Measurements from ENCODE around the gene HSPA1L. TPM values are rescaled to one million over a fixed set of nuclear protein-coding genes. Genes with fewer than 3 reads are reported as not detected.
"Not testable (repeated sequence)": the region's sequence is repeated elsewhere in the genome, so short reads cannot be mapped to it uniquely, and the experiment has no call there.

The HSPA1L gene
- total and polyA plus RNA-seq, 4 donors: 0.27 to 0.79 (median 0.47) TPM

DNA sequence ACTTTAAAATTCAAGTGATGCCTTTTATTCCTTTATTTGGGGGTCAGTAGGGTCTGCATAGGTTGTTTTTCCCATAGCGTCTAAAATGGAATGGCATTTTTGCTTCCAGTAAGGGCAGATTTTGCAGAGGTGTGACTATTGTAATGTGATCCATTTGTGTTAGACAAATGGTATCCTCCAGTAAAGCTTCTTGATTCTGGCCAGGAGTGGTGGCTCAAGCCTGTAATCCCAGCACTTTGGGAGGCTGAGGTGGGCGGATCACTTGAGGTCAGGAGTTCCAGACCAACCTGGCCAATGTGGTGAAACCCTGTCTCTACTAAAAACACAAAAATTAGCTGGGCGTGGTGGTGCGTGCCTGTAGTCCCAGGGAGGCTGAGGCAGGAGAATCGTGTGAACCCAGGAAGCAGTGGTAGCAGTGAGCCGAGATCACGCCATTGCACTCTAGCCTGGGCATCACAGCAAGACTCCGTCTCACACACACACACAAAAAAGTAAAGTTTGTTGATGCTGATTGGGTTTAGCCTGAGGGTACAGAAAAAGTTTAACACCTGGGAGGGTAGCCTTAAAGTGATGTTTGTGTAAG, 2.9 kb upstream of the HSPA1L start:
- TF ChIP-seq JUND (IDR thresholded peaks at IDR 0.05) (peak in 1 of 2 donors; percentile 4), RXRA (IDR thresholded peaks at IDR 0.05) (peak in 1 of 2 donors; percentile 36)
- peak overlapping the region; percentile 76 to 86 for H3K27ac ChIP-seq (ENCODE audit: low read depth in 1 of 2, low read length in 2 of 2)
- 21% methylated on average over 8 of the region's 8 CpGs for WGBS
- not testable (repeated sequence) for H3K27me3 ChIP-seq (ENCODE audit: control insufficient read depth in 4 of 4, insufficient read depth in 4 of 4, low read length in 3 of 4); H3K9me3 ChIP-seq (ENCODE audit: control insufficient read depth in 4 of 4, low read length in 3 of 4); DNase-seq (ENCODE audit: low spot score); H3K36me3 ChIP-seq (ENCODE audit: control insufficient read depth in 4 of 4, insufficient read depth in 3 of 4, low read depth in 1 of 4, low read length in 3 of 4)
- H3K4me3 ChIP-seq (ENCODE audit: low read depth in 1 of 3, low read length in 3 of 3): peak overlapping the region; percentile 27 to 69 (median 59)
- H3K4me1 ChIP-seq (ENCODE audit: control insufficient read depth in 4 of 4, insufficient read depth in 4 of 4, low read length in 3 of 4): peaks cover 13 to 29% (median 16%) of the 10 kb centered on the region in 4 donors
- peak overlapping the region; percentile 34 to 89 for H3K9ac ChIP-seq (ENCODE audit: low read depth in 1 of 2, low read length in 2 of 2)

DNA sequence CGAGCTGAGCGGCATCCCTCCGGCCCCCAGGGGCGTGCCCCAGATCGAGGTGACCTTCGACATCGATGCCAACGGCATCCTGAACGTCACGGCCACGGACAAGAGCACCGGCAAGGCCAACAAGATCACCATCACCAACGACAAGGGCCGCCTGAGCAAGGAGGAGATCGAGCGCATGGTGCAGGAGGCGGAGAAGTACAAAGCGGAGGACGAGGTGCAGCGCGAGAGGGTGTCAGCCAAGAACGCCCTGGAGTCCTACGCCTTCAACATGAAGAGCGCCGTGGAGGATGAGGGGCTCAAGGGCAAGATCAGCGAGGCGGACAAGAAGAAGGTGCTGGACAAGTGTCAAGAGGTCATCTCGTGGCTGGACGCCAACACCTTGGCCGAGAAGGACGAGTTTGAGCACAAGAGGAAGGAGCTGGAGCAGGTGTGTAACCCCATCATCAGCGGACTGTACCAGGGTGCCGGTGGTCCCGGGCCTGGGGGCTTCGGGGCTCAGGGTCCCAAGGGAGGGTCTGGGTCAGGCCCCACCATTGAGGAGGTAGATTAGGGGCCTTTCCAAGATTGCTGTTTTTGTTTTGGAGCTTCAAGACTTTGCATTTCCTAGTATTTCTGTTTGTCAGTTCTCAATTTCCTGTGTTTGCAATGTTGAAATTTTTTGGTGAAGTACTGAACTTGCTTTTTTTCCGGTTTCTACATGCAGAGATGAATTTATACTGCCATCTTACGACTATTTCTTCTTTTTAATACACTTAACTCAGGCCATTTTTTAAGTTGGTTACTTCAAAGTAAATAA, 2.2 kb upstream of the HSPA1L start:
- Histone ChIP-seq H3K4me3 (ENCODE audit: low read depth in 1 of 3, low read length in 3 of 3) (peak overlapping the region; percentile 27 to 69 (median 59)), H3K4me1 (ENCODE audit: control insufficient read depth in 4 of 4, insufficient read depth in 4 of 4, low read length in 3 of 4) (peaks cover 13 to 29% (median 14%) of the 10 kb centered on the region in 4 donors), H3K27ac (ENCODE audit: low read depth in 1 of 2, low read length in 2 of 2) (peak overlapping the region; percentile 76 to 86), H3K9ac (ENCODE audit: low read depth in 1 of 2, low read length in 2 of 2) (peak overlapping the region; percentile 34 to 89)
- H3K9me3 ChIP-seq (ENCODE audit: control insufficient read depth in 4 of 4, low read length in 3 of 4); H3K36me3 ChIP-seq (ENCODE audit: control insufficient read depth in 4 of 4, insufficient read depth in 3 of 4, low read depth in 1 of 4, low read length in 3 of 4); DNase-seq (ENCODE audit: low spot score); H3K27me3 ChIP-seq (ENCODE audit: control insufficient read depth in 4 of 4, insufficient read depth in 4 of 4, low read length in 3 of 4): not testable (repeated sequence)
- WGBS: 15% methylated on average over 15 of the region's 37 CpGs
- TF ChIP-seq RAD21 (IDR thresholded peaks at IDR 0.05): peak; percentile 29 to 59
- TF ChIP-seq REST (IDR thresholded peaks at IDR 0.05): peak; percentile 27
- TF ChIP-seq YY1 (IDR thresholded peaks at IDR 0.05): peak; percentile 49
- peak in 1 of 2 donors; percentile 8 for TF ChIP-seq JUND (IDR thresholded peaks at IDR 0.05)

DNA sequence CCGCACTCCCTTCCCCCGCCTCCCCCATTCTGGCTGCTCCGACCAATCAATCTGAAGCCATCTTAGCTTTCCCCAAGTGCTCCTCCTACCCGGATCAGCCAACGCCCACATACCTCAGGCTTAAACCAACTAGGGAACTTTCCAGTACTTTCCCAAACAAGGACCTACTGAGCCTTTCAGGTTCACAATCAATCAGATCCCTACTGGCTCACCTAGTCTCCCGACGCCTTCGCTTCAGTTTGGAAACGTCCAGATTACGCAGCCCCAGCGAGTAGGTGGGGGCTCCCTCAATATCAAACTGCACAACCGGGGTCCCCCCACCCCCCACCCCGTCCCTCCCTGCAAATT, 432 bp downstream of the HSPA1L start:
- peak; percentile 84 for DNase-seq (ENCODE audit: low spot score)
- no peaks in the 10 kb centered on the region for H3K9me3 ChIP-seq (ENCODE audit: control insufficient read depth in 4 of 4, low read length in 3 of 4)
- H3K9ac ChIP-seq (ENCODE audit: low read depth in 1 of 2, low read length in 2 of 2): peak overlapping the region; percentile 64 to 94
- WGBS: under 1% methylated on average over 13 of the region's 13 CpGs
- peak overlapping the region; percentile 33 to 49 (median 49) for H3K4me3 ChIP-seq (ENCODE audit: low read depth in 1 of 3, low read length in 3 of 3)
- peaks cover under 1 to 15% (median 8%) of the 10 kb centered on the region in 4 donors for H3K4me1 ChIP-seq (ENCODE audit: control insufficient read depth in 4 of 4, insufficient read depth in 4 of 4, low read length in 3 of 4)
- no peaks in the 10 kb centered on the region for H3K36me3 ChIP-seq (ENCODE audit: control insufficient read depth in 4 of 4, insufficient read depth in 3 of 4, low read depth in 1 of 4, low read length in 3 of 4)
- H3K27me3 ChIP-seq (ENCODE audit: control insufficient read depth in 4 of 4, insufficient read depth in 4 of 4, low read length in 3 of 4): no peaks in the 10 kb centered on the region
- peak overlapping the region; percentile 93 to 100 for H3K27ac ChIP-seq (ENCODE audit: low read depth in 1 of 2, low read length in 2 of 2)
- no peak for TF ChIP-seq NR2F2 (IDR thresholded peaks at IDR 0.05)
- peak; percentile 48 for TF ChIP-seq FOXA1 (IDR thresholded peaks at IDR 0.05)
- TF ChIP-seq GABPA (IDR thresholded peaks at IDR 0.05 in 1 of 2, conservative IDR thresholded peaks at IDR 0.05 in 1 of 2): peak in 1 of 2 donors; percentile 38
- peak; percentile 84 for TF ChIP-seq YY1 (IDR thresholded peaks at IDR 0.05)
- TF ChIP-seq ZBTB33 (IDR thresholded peaks at IDR 0.05): peak; percentile 58
- TF ChIP-seq TAF1 (conservative IDR thresholded peaks at IDR 0.05): peak; percentile 59
- TF ChIP-seq, protein P1, sequence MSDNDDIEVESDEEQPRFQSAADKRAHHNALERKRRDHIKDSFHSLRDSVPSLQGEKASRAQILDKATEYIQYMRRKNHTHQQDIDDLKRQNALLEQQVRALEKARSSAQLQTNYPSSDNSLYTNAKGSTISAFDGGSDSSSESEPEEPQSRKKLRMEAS (IDR thresholded peaks at IDR 0.05): no peak
- TF ChIP-seq CTCF (IDR thresholded peaks at IDR 0.05; ENCODE audit: low read depth, low read length, missing input control): no peak
- peak; percentile 28 to 49 for TF ChIP-seq HNF4A (conservative IDR thresholded peaks at IDR 0.05)
- no peak for TF ChIP-seq REST (IDR thresholded peaks at IDR 0.05)
- peak; percentile 53 to 64 for TF ChIP-seq RXRA (IDR thresholded peaks at IDR 0.05)
- TF ChIP-seq HNF4G (IDR thresholded peaks at IDR 0.05): peak; percentile 43
- TF ChIP-seq JUND (IDR thresholded peaks at IDR 0.05): peak in 1 of 2 donors; percentile 67
